ENCODE results near the gene TBC1D22A.

- TF ChIP-seq CTCF (conservative IDR thresholded peaks at IDR 0.05; ENCODE audit: low read depth, low read length) = no peak
- TF ChIP-seq EZH2 (IDR thresholded peaks at IDR 0.05; ENCODE audit: low read length, unreplicated experiment) = no peak
Observed at GRCh38 chr22:47208630-47209029, 446.2 kb downstream of the TBC1D22A start.

Measured in PC-3 (cell line).